T-cell (primary cell): ENCODE measurements around the gene WDR13. TPM values are rescaled to one million over a fixed set of nuclear protein-coding genes. Genes with fewer than 3 reads are reported as not detected.
"Not testable (repeated sequence)": the region's sequence is repeated elsewhere in the genome, so short reads cannot be mapped to it uniquely, and the experiment has no call there.

Experiments used
- ATAC-seq, 4 experiments: fragments of 200-7000 bp in 3 of 4; fragments of 150-1000 bp in 1 of 4; cut with Tn5 transposase; replicated peaks in 1 of 4; 1 replicate in 3 of 4; 2 replicates in 1 of 4; pipeline ENCODE4 v1.10.0; 2021; ENCODE audit warnings: moderate library complexity in 3 of 4, mild to moderate bottlenecking in 2 of 4, moderate number of reproducible peaks in 1 of 4
- CTCF ChIA-PET, 2 donors: fragments of 300-600 bp; sonication (Branson Sonifier 250); formaldehyde crosslinking; loops; one replicate each; lab custom pipeline; 2022; ENCODE audit warnings: antibody characterized with exemption in 2 of 2; lab: Charles Lee
- POLR2A ChIA-PET, 2 donors: fragments of 300-600 bp; sonication (Branson Sonifier 250); formaldehyde crosslinking; loops; one replicate each; lab custom pipeline; 2022; ENCODE audit warnings: antibody characterized with exemption in 2 of 2; lab: Charles Lee
- DNase-seq, 35 experiments: peaks; one replicate each; pipeline versions ENCODE4 v3.0.0 to v3.0.0-alpha.2; 2013 to 2023
- H3K27ac ChIP-seq: one replicate; pipeline ENCODE4 v1.5.1; 2013; ENCODE audit warnings: low read length
- H3K27me3 ChIP-seq, 2 experiments: replicated peaks in 1 of 2; 1 replicate in 1 of 2; 2 replicates in 1 of 2; pipeline versions ENCODE4 v1.6.1 to v1.7.0; 2013; ENCODE audit warnings: low read length in 1 of 2, mixed read lengths in 1 of 2; ENCODE audit not compliant: control insufficient read depth in 2 of 2, insufficient read depth in 2 of 2; ENCODE audit errors: extremely low read depth in 1 of 2
- H3K36me3 ChIP-seq, 2 donors: 1 replicate in 1 of 2; 2 replicates in 1 of 2; pipeline versions ENCODE4 v1.6.1 to v1.7.0; 2013; ENCODE audit warnings: low read length in 1 of 2; ENCODE audit not compliant: control insufficient read depth in 2 of 2, insufficient read depth in 1 of 2; ENCODE audit errors: extremely low read depth in 1 of 2
- H3K4me1 ChIP-seq, 2 experiments: 1 replicate in 1 of 2; 2 replicates in 1 of 2; pipeline versions ENCODE4 v1.6.1 to v1.7.0; 2013; ENCODE audit warnings: low read length in 2 of 2, mixed read lengths in 1 of 2; ENCODE audit not compliant: insufficient read depth in 2 of 2, control insufficient read depth in 1 of 2; ENCODE audit errors: extremely low read depth in 1 of 2
- H3K4me3 ChIP-seq, 2 donors: 1 replicate in 1 of 2; 2 replicates in 1 of 2; pipeline versions ENCODE4 v1.5.1 to v1.7.0; 2013; ENCODE audit warnings: mild to moderate bottlenecking in 2 of 2, low read length in 1 of 2, moderate library complexity in 1 of 2; ENCODE audit not compliant: control insufficient read depth in 1 of 2; ENCODE audit errors: extremely low read depth in 1 of 2
- H3K9me3 ChIP-seq: 2 replicates; pipeline ENCODE4 v1.7.0; 2013
- H3K27ac Mint-ChIP-seq, 2 donors: one replicate each; pipeline ENCODE4 v1.8.0; 2020 to 2021; ENCODE audit warnings: mild to moderate bottlenecking in 2 of 2, mixed read lengths in 2 of 2
- H3K27me3 Mint-ChIP-seq, 2 donors: one replicate each; pipeline ENCODE4 v1.8.0; 2021 to 2022; ENCODE audit warnings: mixed read lengths in 2 of 2
- H3K36me3 Mint-ChIP-seq: one replicate; pipeline ENCODE4 v1.8.0; 2021; ENCODE audit warnings: mixed read lengths
- H3K4me1 Mint-ChIP-seq, 3 donors: one replicate each; pipeline ENCODE4 v1.8.0; 2020 to 2022; ENCODE audit warnings: mixed read lengths in 3 of 3, mild to moderate bottlenecking in 1 of 3
- H3K4me3 Mint-ChIP-seq, 3 donors: one replicate each; pipeline ENCODE4 v1.8.0; 2020 to 2022; ENCODE audit warnings: mild to moderate bottlenecking in 3 of 3, mixed read lengths in 3 of 3, moderate library complexity in 3 of 3
- H3K9me3 Mint-ChIP-seq, 3 donors: one replicate each; pipeline ENCODE4 v1.8.0; 2020 to 2022; ENCODE audit warnings: mixed read lengths in 3 of 3
- WGBS: methylation state at CpG from one replicate; pipeline ENCODE4 v1.1.5; 2013; ENCODE audit warnings: missing lambda C conversion rate; ENCODE audit not compliant: insufficient coverage; 5-methylcytosine and 5-hydroxymethylcytosine counted together
- total RNA-seq, 35 experiments: library from RNA in 6 of 35; stranded (reverse) in 6 of 35; fragments of 120-200 nt in 1 of 35; gene quantifications; one replicate each; pipeline versions ENCODE4 v1.2.1 to v1.2.4 and lab custom pipeline; 2013 to 2026

The WDR13 gene
- total RNA-seq, 5 donors from 2014 or later (not counting 1 experiment from before 2014, with no cell fraction given) = 39.0 to 65.9 (median 59.3) TPM

DNA sequence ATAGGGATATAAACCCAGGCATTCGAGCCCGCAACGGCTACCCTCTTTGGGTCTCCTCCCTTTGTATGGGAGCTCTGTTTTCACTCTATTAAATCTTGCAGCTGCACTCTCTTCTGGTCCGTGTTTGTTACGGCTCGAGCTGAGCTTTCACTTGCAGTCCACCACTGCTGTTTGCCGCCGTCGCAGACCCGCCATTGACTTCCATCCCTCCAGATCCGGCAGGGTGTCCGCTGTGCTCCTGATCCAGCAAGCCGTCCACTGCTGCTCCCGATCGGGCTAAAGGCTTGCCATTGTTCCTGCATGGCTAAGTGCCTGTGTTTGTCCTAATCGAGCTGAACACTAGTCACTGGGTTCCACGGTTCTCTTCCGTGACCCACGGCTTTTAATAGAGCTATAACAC, 57.5 kb downstream of the WDR13 start:
- not testable (repeated sequence) for H3K9me3 Mint-ChIP-seq, H3K36me3 ChIP-seq, H3K4me3 ChIP-seq, H3K36me3 Mint-ChIP-seq, DNase-seq, H3K27ac Mint-ChIP-seq, H3K4me3 Mint-ChIP-seq, H3K27ac ChIP-seq, H3K9me3 ChIP-seq, H3K27me3 Mint-ChIP-seq, H3K4me1 ChIP-seq, ATAC-seq, H3K27me3 ChIP-seq
- ChIA-PET CTCF (interaction anchor here in 1 of 2 donors (0.6 kb wide), 1 partner anchor 13 kb away, joined by 7 read pairs; no protein-coding TSS in a partner anchor), POLR2A (interaction anchor here in 1 of 2 donors (0.6 kb wide), 1 partner anchor 259 kb away, joined by 5 read pairs; no protein-coding TSS in a partner anchor)
- 95% methylated on average over 7 of the region's 19 CpGs for WGBS
- H3K4me1 Mint-ChIP-seq = peaks cover 0 to 11% (median 4%) of the 10 kb centered on the region in 3 donors

Other genes with a start within 250 kb of the WDR13 start
- not detected for gene SSX3, start 240.8 kb upstream of the WDR13 start, total RNA-seq
- gene SSX4, start 214.0 kb upstream of the WDR13 start, total RNA-seq = not detected
- gene SSX4B, start 185.5 kb upstream of the WDR13 start, total RNA-seq = not detected
- 10 to 100 TPM; 18.0 to 37.0 (median 26.5) TPM for gene SLC38A5, start 127.2 kb upstream of the WDR13 start, total RNA-seq
- 10 to 100 TPM; 51.4 to 64.9 (median 56.8) TPM for gene FTSJ1, start 121.3 kb upstream of the WDR13 start, total RNA-seq
- gene PORCN, start 88.5 kb upstream of the WDR13 start, total RNA-seq = 10 to 100 TPM; 16.8 to 21.7 (median 18.6) TPM
- 10 to 100 TPM; 41.1 to 60.4 (median 46.1) TPM for gene EBP, start 75.7 kb upstream of the WDR13 start, total RNA-seq
- 10 to 100 TPM; 27.0 to 30.6 (median 29.5) TPM for gene TBC1D25, start 57.8 kb upstream of the WDR13 start, total RNA-seq
- 100 to 1,000 TPM; 212 to 345 (median 222) TPM for gene RBM3, start 23.0 kb upstream of the WDR13 start, total RNA-seq
- 100 to 1,000 TPM in 3 of 5 donors, 10 to 100 TPM in 2; 92.0 to 118 (median 103) TPM for gene WAS, start 86.3 kb downstream of the WDR13 start, total RNA-seq
- 10 to 100 TPM in 3 of 5 donors, 1 to 10 TPM in 2; 7.6 to 12.0 (median 10.6) TPM for gene SUV39H1, start 99.2 kb downstream of the WDR13 start, total RNA-seq
- gene GLOD5, start 164.3 kb downstream of the WDR13 start, total RNA-seq = not detected
- under 1 TPM; 0.23 to 0.64 (median 0.43) TPM for gene GATA1, start 189.1 kb downstream of the WDR13 start, total RNA-seq
- 100 to 1,000 TPM; 106 to 121 (median 113) TPM for gene HDAC6, start 204.6 kb downstream of the WDR13 start, total RNA-seq
- gene ERAS, start 229.0 kb downstream of the WDR13 start, total RNA-seq = not detected
- 10 to 100 TPM in 2 of 5 donors, 1 to 10 TPM in 3; 5.0 to 11.4 (median 9.1) TPM for gene PCSK1N, start 238.1 kb downstream of the WDR13 start, total RNA-seq